Measurements from ENCODE around the gene BOD1. TPM values are rescaled to one million over a fixed set of nuclear protein-coding genes. Genes with fewer than 3 reads are reported as not detected.

BOD1 gene
- total RNA-seq, 1 donor from 2014 or later: 40.9 TPM

GRCh38 chr5:173660481-173661280 is 44.2 kb upstream of the BOD1 start:
- H3K27me3 ChIP-seq: no peaks in the 10 kb centered on the region
- H3K27ac ChIP-seq: no peak overlapping the region
- intact Hi-C loops (cut with DNase I): no loop called here
- no peak for ATAC-seq
- H3K9me3 ChIP-seq: no peaks in the 10 kb centered on the region
- no peaks in the 10 kb centered on the region for H3K36me3 ChIP-seq
- H3K4me1 ChIP-seq: no peaks in the 10 kb centered on the region
- TF ChIP-seq, protein P1, sequence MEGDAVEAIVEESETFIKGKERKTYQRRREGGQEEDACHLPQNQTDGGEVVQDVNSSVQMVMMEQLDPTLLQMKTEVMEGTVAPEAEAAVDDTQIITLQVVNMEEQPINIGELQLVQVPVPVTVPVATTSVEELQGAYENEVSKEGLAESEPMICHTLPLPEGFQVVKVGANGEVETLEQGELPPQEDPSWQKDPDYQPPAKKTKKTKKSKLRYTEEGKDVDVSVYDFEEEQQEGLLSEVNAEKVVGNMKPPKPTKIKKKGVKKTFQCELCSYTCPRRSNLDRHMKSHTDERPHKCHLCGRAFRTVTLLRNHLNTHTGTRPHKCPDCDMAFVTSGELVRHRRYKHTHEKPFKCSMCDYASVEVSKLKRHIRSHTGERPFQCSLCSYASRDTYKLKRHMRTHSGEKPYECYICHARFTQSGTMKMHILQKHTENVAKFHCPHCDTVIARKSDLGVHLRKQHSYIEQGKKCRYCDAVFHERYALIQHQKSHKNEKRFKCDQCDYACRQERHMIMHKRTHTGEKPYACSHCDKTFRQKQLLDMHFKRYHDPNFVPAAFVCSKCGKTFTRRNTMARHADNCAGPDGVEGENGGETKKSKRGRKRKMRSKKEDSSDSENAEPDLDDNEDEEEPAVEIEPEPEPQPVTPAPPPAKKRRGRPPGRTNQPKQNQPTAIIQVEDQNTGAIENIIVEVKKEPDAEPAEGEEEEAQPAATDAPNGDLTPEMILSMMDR (IDR thresholded peaks at IDR 0.05): no peak
- H3K4me3 ChIP-seq: no peak overlapping the region
- no peak for DNase-seq

DNA sequence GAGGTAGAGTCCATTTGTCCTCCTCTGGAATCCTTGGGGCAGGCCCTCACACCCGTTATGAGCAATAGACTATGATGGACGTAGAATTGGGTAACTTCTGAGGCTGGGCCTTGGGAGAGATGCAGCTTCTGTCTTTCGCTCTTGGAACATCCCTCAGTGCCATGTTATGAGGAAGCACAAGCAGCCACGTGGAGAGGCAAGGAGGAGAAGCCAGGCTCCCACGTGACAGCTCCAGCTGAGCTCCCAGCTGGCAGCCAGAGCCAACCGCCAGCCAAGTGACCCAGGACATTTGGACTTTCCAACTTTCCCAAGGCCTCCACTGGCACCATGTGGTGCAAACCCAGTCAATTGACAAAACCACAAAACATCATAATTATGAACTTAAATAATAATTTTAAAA is 43.0 kb upstream of the BOD1 start:
- H3K4me3 ChIP-seq: no peak overlapping the region
- no peaks in the 10 kb centered on the region for H3K4me1 ChIP-seq
- no peaks in the 10 kb centered on the region for H3K36me3 ChIP-seq
- DNase-seq: no peak
- H3K9me3 ChIP-seq: no peaks in the 10 kb centered on the region
- intact Hi-C loops (cut with DNase I): no loop called here
- ATAC-seq: no peak
- TF ChIP-seq, protein P1 (IDR thresholded peaks at IDR 0.05): no peak
- no peaks in the 10 kb centered on the region for H3K27me3 ChIP-seq
- H3K27ac ChIP-seq: no peak overlapping the region

DNA sequence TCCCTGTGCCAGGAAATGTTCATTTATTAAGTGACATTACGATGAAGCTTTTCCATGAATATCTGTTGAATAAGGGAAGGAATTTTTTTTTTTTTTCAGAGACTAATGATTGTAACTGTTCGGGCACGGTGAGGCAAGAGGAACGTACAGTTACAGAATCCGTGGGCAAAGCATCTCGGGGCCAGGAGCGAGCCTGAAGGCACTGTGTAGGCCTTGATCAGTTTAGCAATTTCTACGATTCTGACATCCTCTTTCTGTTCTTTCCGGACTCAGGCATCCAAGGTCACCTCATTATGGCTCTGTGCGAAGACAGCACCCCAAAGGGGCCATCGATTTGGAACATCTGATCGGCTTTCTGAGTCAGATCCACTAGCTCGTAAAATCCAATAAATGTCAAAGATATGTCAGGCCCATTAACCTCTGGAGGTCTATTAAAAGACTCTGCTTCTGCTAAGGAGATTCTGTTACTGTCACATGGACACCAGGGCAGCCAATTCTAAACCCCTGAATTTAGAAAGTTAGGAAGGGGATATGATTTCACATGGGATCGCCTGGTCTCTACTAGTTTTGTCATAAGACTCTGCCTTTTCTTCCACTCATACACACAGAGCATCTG is 41.4 kb upstream of the BOD1 start:
- no peak for DNase-seq
- no peaks in the 10 kb centered on the region for H3K4me1 ChIP-seq
- TF ChIP-seq, protein P1 (IDR thresholded peaks at IDR 0.05): no peak
- H3K27me3 ChIP-seq: no peaks in the 10 kb centered on the region
- H3K36me3 ChIP-seq: no peaks in the 10 kb centered on the region
- H3K9me3 ChIP-seq: no peaks in the 10 kb centered on the region
- no peak overlapping the region for H3K4me3 ChIP-seq
- no peak for ATAC-seq
- intact Hi-C loops (cut with DNase I): no loop called here
- no peak overlapping the region for H3K27ac ChIP-seq

DNA sequence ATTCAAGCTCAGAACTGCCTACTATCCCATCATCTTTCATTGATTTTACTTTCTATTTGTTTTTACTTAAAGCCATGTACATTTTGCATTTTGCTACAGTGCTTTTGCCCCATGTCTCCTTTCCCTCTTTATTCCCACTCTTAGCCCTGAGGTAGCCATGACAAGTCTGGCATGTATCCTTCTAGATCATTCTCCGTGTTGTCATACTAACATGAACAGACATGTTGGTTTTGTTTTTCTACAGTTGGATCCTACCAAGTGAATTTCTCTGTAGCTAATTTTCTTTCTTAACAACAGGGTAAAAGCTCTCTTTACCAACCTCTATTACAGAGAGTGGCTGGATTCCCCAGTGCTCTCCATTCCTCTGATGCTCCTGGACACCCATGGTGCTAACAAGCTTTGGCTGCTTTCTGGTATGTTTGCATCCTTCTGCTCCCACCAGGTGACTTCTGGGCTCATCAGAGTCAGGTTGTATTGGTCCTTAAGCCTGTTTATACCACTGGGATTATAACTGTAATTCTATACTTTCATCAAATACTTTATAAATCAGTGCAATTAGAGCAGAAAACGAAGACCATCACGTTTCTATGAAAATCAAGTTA is 38.8 kb upstream of the BOD1 start:
- DNase-seq (no peak), ATAC-seq (no peak)
- Histone ChIP-seq H3K9me3 (peaks cover 5% of the 10 kb centered on the region), H3K27me3 (no peaks in the 10 kb centered on the region), H3K4me1 (no peaks in the 10 kb centered on the region), H3K36me3 (no peaks in the 10 kb centered on the region), H3K27ac (no peak overlapping the region), H3K4me3 (no peak overlapping the region)
- TF ChIP-seq, protein P1 (IDR thresholded peaks at IDR 0.05): no peak
- intact Hi-C loops (cut with DNase I): no loop called here

GRCh38 chr5:173653822-173654523 is 37.5 kb upstream of the BOD1 start:
- no peaks in the 10 kb centered on the region for H3K4me1 ChIP-seq
- H3K4me3 ChIP-seq: no peak overlapping the region
- no peak for DNase-seq
- H3K36me3 ChIP-seq: no peaks in the 10 kb centered on the region
- TF ChIP-seq, protein P1 (IDR thresholded peaks at IDR 0.05): no peak
- no peak overlapping the region for H3K27ac ChIP-seq
- H3K9me3 ChIP-seq: peaks cover 5% of the 10 kb centered on the region
- intact Hi-C loops (cut with DNase I): no loop called here
- ATAC-seq: no peak
- H3K27me3 ChIP-seq: no peaks in the 10 kb centered on the region
